SK-N-SH (cell line): Measurements from ENCODE around the gene GALP. TPM values are rescaled to one million over a fixed set of nuclear protein-coding genes. Genes with fewer than 3 reads are reported as not detected.

Experiments
- CTCF ChIA-PET: fragments of 300-600, 350-600 bp; formaldehyde crosslinking; extraction: SDS; loops from one replicate; lab custom pipeline; 2021; lab: Yijun Ruan, JAX
- POLR2A ChIA-PET: fragments of 350-600 bp; sonication (Branson Sonifier 250); formaldehyde crosslinking; extraction: SDS; loops from one replicate; lab custom pipeline; 2020; ENCODE audit warnings: antibody characterized with exemption, inconsistent platforms; lab: Yijun Ruan, JAX
- DNase-seq: peaks from one replicate; pipeline ENCODE4 v3.0.0; 2012
- H2AFZ ChIP-seq: fragments of 200-600 bp; sonication (generic); 2 replicates; pipeline ENCODE4 v1.8.1; 2016; ENCODE audit warnings: antibody characterized with exemption, mild to moderate bottlenecking, low read depth
- H3F3A ChIP-seq: fragments of 200-600 bp; sonication (generic); replicated peaks from 2 replicates; pipeline ENCODE3; 2016; ENCODE audit warnings: antibody characterized with exemption, mild to moderate bottlenecking; ENCODE audit not compliant: insufficient read depth
- H3K27ac ChIP-seq, 2 experiments: fragments of 200-500 bp in 1 of 2; fragments of 200-600 bp in 1 of 2; sonication (Bioruptor generic) in 1 of 2; sonication (generic), shearing (Covaris generic) in 1 of 2; 2 replicates each; pipeline versions ENCODE4 v1.5.1 to v1.6.1; 2014 to 2016; ENCODE audit warnings: low read depth in 2 of 2, inconsistent platforms in 1 of 2, low read length in 1 of 2, mild to moderate bottlenecking in 1 of 2, mixed read lengths in 1 of 2
- H3K27me3 ChIP-seq: fragments of 200-600 bp; sonication (generic), shearing (Covaris generic); 2 replicates; pipeline ENCODE4 v1.6.1; 2016; ENCODE audit warnings: mixed run types; ENCODE audit not compliant: insufficient read depth
- H3K36me3 ChIP-seq, 2 experiments: fragments of 200-500 bp in 1 of 2; fragments of 200-600 bp in 1 of 2; sonication (Bioruptor generic) in 1 of 2; sonication (generic) in 1 of 2; replicated peaks in 1 of 2; 2 replicates each; pipeline versions ENCODE3 to v1.5.1; 2014 to 2016; ENCODE audit warnings: low read length in 1 of 2, mild to moderate bottlenecking in 1 of 2; ENCODE audit not compliant: insufficient read depth in 2 of 2, control insufficient read depth in 1 of 2
- H3K4me1 ChIP-seq, 2 experiments: fragments of 200-500 bp in 1 of 2; fragments of 200-600 bp in 1 of 2; sonication (Bioruptor generic) in 1 of 2; sonication (generic), shearing (Covaris generic) in 1 of 2; 2 replicates each; pipeline versions ENCODE4 v1.5.1 to v1.6.1; 2014 to 2016; ENCODE audit warnings: low read depth in 1 of 2, low read length in 1 of 2, mixed run types in 1 of 2; ENCODE audit not compliant: insufficient read depth in 2 of 2, control insufficient read depth in 1 of 2
- H3K4me2 ChIP-seq: fragments of 200-600 bp; sonication (generic), shearing (Covaris generic); 2 replicates; pipeline ENCODE4 v1.6.1; 2017; ENCODE audit warnings: mixed run types
- H3K4me3 ChIP-seq, 2 experiments: fragments of 200-500 bp in 1 of 2; fragments of 200-600 bp in 1 of 2; sonication (Bioruptor generic) in 1 of 2; sonication (generic), shearing (Covaris generic) in 1 of 2; 2 replicates each; pipeline versions ENCODE4 v1.5.1 to v1.8.1; 2014 to 2016; ENCODE audit warnings: low read depth in 2 of 2, inconsistent platforms in 1 of 2, low read length in 1 of 2, mild to moderate bottlenecking in 1 of 2, mixed read lengths in 1 of 2, moderate library complexity in 1 of 2
- H3K79me2 ChIP-seq: fragments of 200-600 bp; sonication (generic); 2 replicates; pipeline ENCODE4 v1.8.1; 2017; ENCODE audit warnings: mild to moderate bottlenecking; ENCODE audit not compliant: insufficient read depth
- H3K9ac ChIP-seq: fragments of 200-600 bp; sonication (generic); 2 replicates; pipeline ENCODE4 v1.6.1; 2017; ENCODE audit warnings: mixed run types
- H3K9me2 ChIP-seq: fragments of 200-600 bp; sonication (generic); 2 replicates; pipeline ENCODE4 v1.6.1; 2017; ENCODE audit warnings: mixed run types
- H3K9me3 ChIP-seq: fragments of 200-600 bp; sonication (generic); 2 replicates; pipeline ENCODE4 v1.6.1; 2017; ENCODE audit warnings: mixed run types, mild to moderate bottlenecking, moderate library complexity
- H4K20me1 ChIP-seq: fragments of 200-600 bp; sonication (generic); 2 replicates; pipeline ENCODE4 v1.6.1; 2017; ENCODE audit warnings: mild to moderate bottlenecking, mixed run types; ENCODE audit not compliant: insufficient read depth
- CHD2 ChIP-seq: fragments of 150-350 bp; IDR thresholded peaks from 2 replicates; pipeline ENCODE4 v1.6.1; 2018; ENCODE audit warnings: low read length; ENCODE audit not compliant: partially characterized antibody
- ELF1 ChIP-seq: IDR thresholded peaks from 2 replicates; pipeline ENCODE4 v1.4.0; 2012
- FOSL2 ChIP-seq: IDR thresholded peaks from 2 replicates; pipeline ENCODE4 v1.4.0; 2012; ENCODE audit warnings: low read depth, mild to moderate bottlenecking, moderate library complexity, borderline replicate concordance
- GATA2 ChIP-seq: sonication (generic); formaldehyde crosslinking; IDR thresholded peaks from 2 replicates; pipeline ENCODE4 v1.5.0; 2020; ENCODE audit warnings: mild to moderate bottlenecking, missing genetic modification reagents
- MAX ChIP-seq: IDR thresholded peaks from 2 replicates; pipeline ENCODE4 v1.4.0; 2012; ENCODE audit warnings: low read depth
- NRF1 ChIP-seq: IDR thresholded peaks from 2 replicates; pipeline ENCODE4 v1.6.1; 2012; ENCODE audit warnings: low read depth, mild to moderate bottlenecking, low read length
- POLR2AphosphoS5 ChIP-seq: IDR thresholded peaks from 2 replicates; pipeline ENCODE4 v1.6.1; 2012; ENCODE audit warnings: low read depth, low read length
- RCOR1 ChIP-seq: fragments of 150-350 bp; IDR thresholded peaks from 2 replicates; pipeline ENCODE4 v1.6.1; 2017; ENCODE audit warnings: antibody characterized with exemption, low read length
- RFX5 ChIP-seq: IDR thresholded peaks from 2 replicates; pipeline ENCODE4 v1.6.1; 2012; ENCODE audit warnings: mild to moderate bottlenecking, improper control_type of control experiment, low read length
- RXRA ChIP-seq: IDR thresholded peaks from 2 replicates; pipeline ENCODE4 v1.4.0; 2012; ENCODE audit warnings: low read depth, mild to moderate bottlenecking, borderline replicate concordance
- SIN3A ChIP-seq: IDR thresholded peaks from 2 replicates; pipeline ENCODE4 v1.6.1; 2012; ENCODE audit warnings: low read depth, mild to moderate bottlenecking, low read length, moderate library complexity, borderline replicate concordance
- SMC3 ChIP-seq: IDR thresholded peaks from 2 replicates; pipeline ENCODE4 v1.6.1; 2012; ENCODE audit warnings: low read depth, low read length, improper control_type of control experiment
- WGBS: methylation state at CpG from one replicate; pipeline ENCODE4 v1.1.6; 2017; ENCODE audit warnings: low lambda C conversion rate; 5-methylcytosine and 5-hydroxymethylcytosine counted together
- polyA plus RNA-seq, 3 experiments: library from polyadenylated mRNA; depleted of rRNA; stranded (reverse); fragments of >200 nt; gene quantifications; 2 replicates each; pipeline ENCODE4 v1.2.3, GENCODE V29; 2012
- TF ChIP-seq, protein P1 (sequence below): fragments of 150-350 bp; IDR thresholded peaks from 2 replicates; pipeline ENCODE4 v1.6.1; 2017; ENCODE audit warnings: antibody characterized with exemption, low read length, low read depth, borderline replicate concordance
- TF ChIP-seq, protein P2 (sequence below): fragments of 150-350 bp; IDR thresholded peaks from 2 replicates; pipeline ENCODE4 v1.6.1; 2016; ENCODE audit warnings: mild to moderate bottlenecking, low read depth, low read length

GALP gene
- polyA plus RNA-seq, 1 of the 3 experiments (the other 2 are of a cell fraction) = not detected

- TF ChIP-seq CHD2 (no peak), RFX5 (no peak), RXRA (no peak), SMC3 (no peak)
- TF ChIP-seq, protein P1, sequence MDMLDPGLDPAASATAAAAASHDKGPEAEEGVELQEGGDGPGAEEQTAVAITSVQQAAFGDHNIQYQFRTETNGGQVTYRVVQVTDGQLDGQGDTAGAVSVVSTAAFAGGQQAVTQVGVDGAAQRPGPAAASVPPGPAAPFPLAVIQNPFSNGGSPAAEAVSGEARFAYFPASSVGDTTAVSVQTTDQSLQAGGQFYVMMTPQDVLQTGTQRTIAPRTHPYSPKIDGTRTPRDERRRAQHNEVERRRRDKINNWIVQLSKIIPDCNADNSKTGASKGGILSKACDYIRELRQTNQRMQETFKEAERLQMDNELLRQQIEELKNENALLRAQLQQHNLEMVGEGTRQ = no peak
These were observed 16.7 kb upstream of the GALP start (continued) for GRCh38 chr19:56159009-56159559.

DNA sequence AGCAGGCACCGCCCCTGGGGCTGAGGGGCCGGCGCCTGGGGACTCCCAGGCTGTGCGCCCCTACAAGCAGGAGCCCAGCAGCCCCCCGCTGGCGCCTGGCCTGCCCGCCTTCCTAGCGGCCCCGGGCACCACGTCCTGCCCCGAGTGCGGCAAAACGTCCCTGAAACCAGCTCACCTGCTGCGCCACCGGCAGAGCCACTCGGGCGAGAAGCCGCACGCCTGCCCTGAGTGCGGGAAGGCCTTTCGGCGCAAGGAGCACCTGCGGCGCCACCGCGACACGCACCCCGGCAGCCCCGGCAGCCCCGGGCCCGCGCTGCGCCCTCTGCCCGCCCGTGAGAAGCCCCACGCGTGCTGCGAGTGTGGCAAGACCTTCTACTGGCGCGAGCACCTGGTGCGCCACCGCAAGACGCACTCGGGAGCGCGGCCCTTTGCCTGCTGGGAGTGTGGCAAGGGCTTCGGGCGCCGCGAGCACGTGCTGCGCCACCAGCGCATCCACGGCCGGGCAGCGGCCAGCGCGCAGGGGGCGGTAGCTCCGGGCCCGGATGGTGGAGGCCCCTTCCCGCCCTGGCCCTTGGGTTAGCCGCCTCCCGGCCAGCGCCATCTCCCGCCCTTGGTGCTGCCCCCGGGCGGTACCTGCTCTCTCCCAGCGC lies 16.1 kb upstream of the GALP start:
- no peak overlapping the region for H3K9ac ChIP-seq
- TF ChIP-seq, protein P2, sequence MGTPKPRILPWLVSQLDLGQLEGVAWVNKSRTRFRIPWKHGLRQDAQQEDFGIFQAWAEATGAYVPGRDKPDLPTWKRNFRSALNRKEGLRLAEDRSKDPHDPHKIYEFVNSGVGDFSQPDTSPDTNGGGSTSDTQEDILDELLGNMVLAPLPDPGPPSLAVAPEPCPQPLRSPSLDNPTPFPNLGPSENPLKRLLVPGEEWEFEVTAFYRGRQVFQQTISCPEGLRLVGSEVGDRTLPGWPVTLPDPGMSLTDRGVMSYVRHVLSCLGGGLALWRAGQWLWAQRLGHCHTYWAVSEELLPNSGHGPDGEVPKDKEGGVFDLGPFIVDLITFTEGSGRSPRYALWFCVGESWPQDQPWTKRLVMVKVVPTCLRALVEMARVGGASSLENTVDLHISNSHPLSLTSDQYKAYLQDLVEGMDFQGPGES = no peak
- TF ChIP-seq POLR2AphosphoS5 (no peak), NRF1 (no peak), ELF1 (no peak), MAX (no peak), CHD2 (no peak)
- TF ChIP-seq, all 33 proteins: peak for 0
- no peaks in the 10 kb centered on the region for H3K4me1 ChIP-seq
- peaks cover 0 to 22% of the 10 kb centered on the region in 2 experiments for H3K36me3 ChIP-seq
- no peaks in the 10 kb centered on the region for H4K20me1 ChIP-seq
- no peaks in the 10 kb centered on the region for H3K9me2 ChIP-seq
- no peaks in the 10 kb centered on the region for H3K79me2 ChIP-seq
- WGBS = over 99% methylated on average over 29 of the region's 69 CpGs
- H2AFZ ChIP-seq = no peak overlapping the region
- no peaks in the 10 kb centered on the region for H3F3A ChIP-seq
- H3K4me3 ChIP-seq = no peak overlapping the region
- H3K4me2 ChIP-seq = no peak overlapping the region
- DNase-seq = no peak
- H3K9me3 ChIP-seq = no peaks in the 10 kb centered on the region
- POLR2A ChIA-PET = no interaction called here
- H3K27ac ChIP-seq = no peak overlapping the region
- CTCF ChIA-PET = interaction anchor here (1.6 kb wide), 1 partner anchor 81 kb away, joined by 3 read pairs; no protein-coding TSS in a partner anchor
- H3K27me3 ChIP-seq = no peaks in the 10 kb centered on the region

DNA sequence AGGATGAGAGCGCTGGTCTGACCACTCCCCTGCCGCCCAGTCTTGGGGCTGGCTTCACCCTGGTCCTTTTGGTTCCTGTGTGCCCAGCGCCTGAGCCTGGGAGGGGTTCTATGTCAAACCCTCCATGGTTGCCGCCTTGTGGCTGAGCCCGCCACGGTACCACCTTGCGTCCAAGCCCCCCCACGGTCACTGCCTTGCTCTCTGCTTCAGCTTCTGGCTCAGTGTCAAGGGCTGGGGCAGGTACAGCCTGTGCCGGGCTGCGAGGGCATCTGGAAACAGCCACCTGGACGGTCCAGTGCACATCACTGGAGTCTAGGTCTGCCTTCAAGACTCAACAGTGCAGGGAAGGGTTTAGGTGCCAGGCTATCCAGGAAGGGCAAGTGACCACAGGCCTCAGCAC lies 14.3 kb upstream of the GALP start:
- no peak overlapping the region for H3K9ac ChIP-seq
- H3K27me3 ChIP-seq = no peaks in the 10 kb centered on the region
- no peak overlapping the region for H3K27ac ChIP-seq

More for the DNA sequence above, 14.3 kb upstream of the GALP start:
- Histone ChIP-seq H3K4me2 (no peak overlapping the region), H3K4me3 (no peak overlapping the region), H4K20me1 (no peaks in the 10 kb centered on the region), H3K9me3 (no peaks in the 10 kb centered on the region), H3K36me3 (peaks cover 0 to 9% of the 10 kb centered on the region in 2 experiments), H2AFZ (no peak overlapping the region), H3K9me2 (no peaks in the 10 kb centered on the region), H3K79me2 (no peaks in the 10 kb centered on the region), H3F3A (no peaks in the 10 kb centered on the region), H3K4me1 (no peaks in the 10 kb centered on the region)
- ChIA-PET CTCF (interaction anchor here (0.6 to 2.7 kb wide), 5 partner anchors 83 to 95 kb away, joined by 3 to 12 read pairs (median 4); no protein-coding TSS in a partner anchor), POLR2A (no interaction called here)
- 100% methylated on average over 6 of the region's 11 CpGs for WGBS
- no peak for DNase-seq
- no peak for TF ChIP-seq FOSL2
- no peak for TF ChIP-seq GATA2 (CRISPR knock-in tag)
- no peak for TF ChIP-seq RCOR1
- no peak for TF ChIP-seq SIN3A
